Keratinocyte (primary cell): ENCODE measurements around the gene EXOC3. TPM values are rescaled to one million over a fixed set of nuclear protein-coding genes. Genes with fewer than 3 reads are reported as not detected.

ENCODE experiments used
- DNase-seq: peaks from one replicate; pipeline ENCODE4 v3.0.0-alpha.2; 2011; ENCODE audit warnings: low read depth, missing footprints, low spot score
- FAIRE-seq: peaks from 2 replicates; lab custom pipeline; 2011; peaks lifted over from hg19 to GRCh38; lab: Jason Lieb, UNC
- H2AFZ ChIP-seq: 2 replicates; pipeline ENCODE4 v1.6.0; 2012; ENCODE audit warnings: low read length, control low read depth, inconsistent platforms; ENCODE audit not compliant: control insufficient read depth
- H3K27ac ChIP-seq: 2 replicates; pipeline ENCODE4 v1.5.1; 2011; ENCODE audit warnings: low read length; ENCODE audit not compliant: control insufficient read depth, insufficient read depth
- H3K27me3 ChIP-seq: 3 replicates; pipeline ENCODE4 v1.6.0; 2011; ENCODE audit warnings: low read length; ENCODE audit not compliant: control insufficient read depth, insufficient read depth; ENCODE audit errors: extremely low read depth
- H3K36me3 ChIP-seq, 2 experiments: 2 replicates in 1 of 2; 3 replicates in 1 of 2; pipeline ENCODE4 v1.5.1; 2011; ENCODE audit warnings: low read length in 2 of 2, mild to moderate bottlenecking in 1 of 2; ENCODE audit not compliant: control insufficient read depth in 2 of 2, insufficient read depth in 2 of 2; ENCODE audit errors: extremely low read depth in 1 of 2
- H3K4me1 ChIP-seq: 3 replicates; pipeline ENCODE4 v1.5.1; 2011; ENCODE audit warnings: low read length; ENCODE audit not compliant: control insufficient read depth, insufficient read depth; ENCODE audit errors: extremely low read depth
- H3K4me2 ChIP-seq: 3 replicates; pipeline ENCODE4 v1.6.0; 2011; ENCODE audit warnings: low read depth, low read length; ENCODE audit not compliant: control insufficient read depth, insufficient read depth; ENCODE audit errors: extremely low read depth
- H3K4me3 ChIP-seq, 3 experiments: fragments of 200-600 bp in 1 of 3; sonication (generic) in 1 of 3; 2 replicates in 2 of 3; 3 replicates in 1 of 3; pipeline ENCODE4 v1.5.1; 2011 to 2016; ENCODE audit warnings: low read length in 3 of 3, mild to moderate bottlenecking in 3 of 3, control low read depth in 2 of 3, inconsistent platforms in 1 of 3, low read depth in 1 of 3, mixed read lengths in 1 of 3, mixed run types in 1 of 3, moderate library complexity in 1 of 3; ENCODE audit not compliant: control insufficient read depth in 2 of 3, insufficient read depth in 2 of 3; ENCODE audit errors: extremely low read depth in 1 of 3
- H3K79me2 ChIP-seq: 2 replicates; pipeline ENCODE4 v1.6.0; 2012; ENCODE audit warnings: low read length; ENCODE audit not compliant: control insufficient read depth, insufficient read depth
- H3K9ac ChIP-seq: 3 replicates; pipeline ENCODE4 v1.6.0; 2011; ENCODE audit warnings: low read length; ENCODE audit not compliant: control insufficient read depth, insufficient read depth; ENCODE audit errors: extremely low read depth
- H3K9me1 ChIP-seq: 3 replicates; pipeline ENCODE4 v1.6.0; 2011; ENCODE audit warnings: low read length; ENCODE audit not compliant: control insufficient read depth, insufficient read depth; ENCODE audit errors: extremely low read depth
- H3K9me3 ChIP-seq: 2 replicates; pipeline ENCODE4 v1.5.1; 2012; ENCODE audit warnings: low read depth, low read length; ENCODE audit not compliant: control insufficient read depth
- H4K20me1 ChIP-seq: 3 replicates; pipeline ENCODE4 v1.6.0; 2011; ENCODE audit warnings: low read length; ENCODE audit not compliant: control insufficient read depth, insufficient read depth; ENCODE audit errors: extremely low read depth
- CTCF ChIP-seq, 3 experiments: IDR thresholded peaks in 1 of 3; conservative IDR thresholded peaks in 1 of 3; optimal IDR thresholded peaks in 1 of 3; 2 replicates in 2 of 3; 3 replicates in 1 of 3; pipeline versions ENCODE3 to v1.5.1; 2011; ENCODE audit warnings: low read length in 3 of 3, mild to moderate bottlenecking in 3 of 3, moderate library complexity in 2 of 3, control low read depth in 1 of 3, inconsistent platforms in 1 of 3; ENCODE audit not compliant: insufficient read depth in 2 of 3; ENCODE audit errors: extremely low read depth in 1 of 3
- EZH2 ChIP-seq: IDR thresholded peaks from one replicate; pipeline ENCODE4 v1.6.1; 2012; ENCODE audit warnings: inconsistent platforms, mild to moderate bottlenecking, low read length, moderate library complexity
- dilution Hi-C: fragments of 300-500 bp; cut with MboI; formaldehyde crosslinking; loops from one replicate; pipeline ENCODE4 v1.7.0; 2020; ENCODE audit warnings: low sequenced_read_pairs; ENCODE audit not compliant: extremely low pct_ligation_motif_present
- polyA plus RNA-seq, 5 experiments: library from polyadenylated mRNA; depleted of rRNA in 3 of 5; stranded (reverse) in 3 of 5; stranded (forward) in 1 of 5; unstranded in 1 of 5; fragments of >200 nt; gene quantifications; 1 replicate in 1 of 5; 2 replicates in 3 of 5; 3 replicates in 1 of 5; pipeline versions ENCODE4 v1.2.1 to v1.2.3, GENCODE V29; 2011 to 2012; ENCODE audit warnings: missing spikeins in 2 of 5, low read depth in 1 of 5, low replicate concordance in 1 of 5

EXOC3 gene
- polyA plus RNA-seq, 1 donor (not counting 4 experiments of a cell fraction or from before 2014, with no cell fraction given): 14.2 TPM

- Histone ChIP-seq H3K27ac (no peak overlapping the region), H3K79me2 (peaks cover 27% of the 10 kb centered on the region), H3K9me3 (peaks cover 5% of the 10 kb centered on the region), H3K4me1 (peaks cover 29% of the 10 kb centered on the region), H3K27me3 (no peaks in the 10 kb centered on the region), H3K9ac (no peak overlapping the region), H4K20me1 (no peaks in the 10 kb centered on the region), H3K36me3 (peaks cover 21 to 23% of the 10 kb centered on the region in 2 experiments), H3K4me2 (no peak overlapping the region), H3K9me1 (peaks cover 2% of the 10 kb centered on the region), H3K4me3 (no peak overlapping the region), H2AFZ (no peak overlapping the region)
- dilution Hi-C loops: no loop called here
- TF ChIP-seq CTCF (optimal IDR thresholded peaks at IDR 0.05 in 1 of 3, IDR thresholded peaks at IDR 0.05 in 1 of 3, conservative IDR thresholded peaks at IDR 0.05 in 1 of 3; ENCODE audit: extremely low read depth in 1 of 3, insufficient read depth in 2 of 3, low read length in 3 of 3) (no peak), EZH2 (no peak)
- DNase-seq: no peak
- FAIRE-seq: no peak
These were observed 12.0 kb downstream of the EXOC3 start for GRCh38 chr5:454936-455335.

GRCh38 chr5:455806-456205 lies 12.8 kb downstream of the EXOC3 start:
- FAIRE-seq (no peak), DNase-seq (no peak)
- no peak overlapping the region for H3K9ac ChIP-seq
- no peak overlapping the region for H2AFZ ChIP-seq
- H3K27ac ChIP-seq: no peak overlapping the region
- no peaks in the 10 kb centered on the region for H4K20me1 ChIP-seq
- peaks cover 2% of the 10 kb centered on the region for H3K9me1 ChIP-seq
- H3K4me1 ChIP-seq: peaks cover 29% of the 10 kb centered on the region
- H3K4me2 ChIP-seq: no peak overlapping the region
- peaks cover 5% of the 10 kb centered on the region for H3K9me3 ChIP-seq
- dilution Hi-C loops: no loop called here
- no peaks in the 10 kb centered on the region for H3K27me3 ChIP-seq
- TF ChIP-seq CTCF (optimal IDR thresholded peaks at IDR 0.05 in 1 of 3, IDR thresholded peaks at IDR 0.05 in 1 of 3, conservative IDR thresholded peaks at IDR 0.05 in 1 of 3; ENCODE audit: extremely low read depth in 1 of 3, insufficient read depth in 2 of 3, low read length in 3 of 3): no peak
- no peak for TF ChIP-seq EZH2
- H3K36me3 ChIP-seq: peaks cover 21 to 30% of the 10 kb centered on the region in 2 experiments
- H3K4me3 ChIP-seq: no peak overlapping the region
- H3K79me2 ChIP-seq: peaks cover 31% of the 10 kb centered on the region
